Natural killer cell (primary cell): ENCODE results near the gene RBM14. TPM values are rescaled to one million over a fixed set of nuclear protein-coding genes. Genes with fewer than 3 reads are reported as not detected.
A peak's percentile ranks its signal among the peaks of the same experiment; 100 is the strongest.

Experiments
- ATAC-seq, 3 donors: fragments of 150-1000 bp in 2 of 3; fragments of 200-7000 bp in 1 of 3; cut with Tn5 transposase; 1 replicate in 1 of 3; 2 replicates in 2 of 3; pipeline ENCODE4 v1.10.0; 2021; ENCODE audit warnings: mild to moderate bottlenecking in 2 of 3, moderate library complexity in 2 of 3
- DNase-seq, 2 donors: peaks; one replicate each; pipeline versions ENCODE4 v3.0.0 to v3.0.0-alpha.2; 2013 to 2021; ENCODE audit warnings: mixed read lengths in 1 of 2
- H3K27ac ChIP-seq: one replicate; pipeline ENCODE4 v1.5.1; 2013; ENCODE audit warnings: mild to moderate bottlenecking, low read length
- H3K27me3 ChIP-seq: one replicate; pipeline ENCODE4 v1.6.1; 2013; ENCODE audit warnings: low read length; ENCODE audit not compliant: control insufficient read depth, insufficient read depth
- H3K36me3 ChIP-seq: one replicate; pipeline ENCODE4 v1.6.1; 2013; ENCODE audit warnings: low read length; ENCODE audit not compliant: control insufficient read depth, insufficient read depth
- H3K4me1 ChIP-seq: one replicate; pipeline ENCODE4 v1.6.1; 2013; ENCODE audit warnings: low read length; ENCODE audit not compliant: control insufficient read depth, insufficient read depth
- H3K4me3 ChIP-seq: one replicate; pipeline ENCODE4 v1.5.1; 2013; ENCODE audit warnings: low read length
- H3K9me3 ChIP-seq: one replicate; pipeline ENCODE4 v1.6.1; 2013; ENCODE audit warnings: low read length; ENCODE audit not compliant: control insufficient read depth, insufficient read depth
- H3K27ac Mint-ChIP-seq, 2 donors: one replicate each; pipeline ENCODE4 v1.8.0; 2022; ENCODE audit warnings: mild to moderate bottlenecking in 2 of 2, mixed read lengths in 2 of 2, moderate library complexity in 1 of 2
- H3K27me3 Mint-ChIP-seq, 2 donors: one replicate each; pipeline ENCODE4 v1.8.0; 2022; ENCODE audit warnings: low read depth in 2 of 2, mixed read lengths in 2 of 2
- H3K36me3 Mint-ChIP-seq: one replicate; pipeline ENCODE4 v1.8.0; 2022; ENCODE audit warnings: mixed read lengths
- H3K4me1 Mint-ChIP-seq, 2 donors: one replicate each; pipeline ENCODE4 v1.8.0; 2022; ENCODE audit warnings: mixed read lengths in 2 of 2
- H3K4me3 Mint-ChIP-seq: one replicate; pipeline ENCODE4 v1.8.0; 2022; ENCODE audit warnings: mild to moderate bottlenecking, moderate library complexity, mixed read lengths
- H3K9me3 Mint-ChIP-seq, 2 donors: one replicate each; pipeline ENCODE4 v1.8.0; 2022; ENCODE audit warnings: mixed read lengths in 2 of 2
- WGBS: methylation state at CpG from one replicate; pipeline ENCODE4 v1.1.7; 2013; ENCODE audit warnings: missing lambda C conversion rate; ENCODE audit not compliant: insufficient coverage; 5-methylcytosine and 5-hydroxymethylcytosine counted together
- intact Hi-C: fragments of 100-400 bp; cut with micrococcal nuclease; formaldehyde crosslinking; loops from one replicate; pipeline ENCODE4 v1.14.2; 2022
- total RNA-seq, 4 donors: library from RNA; stranded (reverse); fragments of 120-200 nt in 1 of 4; gene quantifications; one replicate each; pipeline versions ENCODE4 v1.2.3 to v1.2.4, GENCODE V29; 2013 to 2022
- TF ChIP-seq, protein P1 (sequence below): fragments of 200-600 bp; IDR thresholded peaks from one replicate; pipeline ENCODE4 v1.8.0; 2022; ENCODE audit warnings: antibody characterized with exemption

Gene RBM14
- total RNA-seq, 3 donors from 2014 or later (not counting 1 experiment from before 2014, with no cell fraction given), result 289 to 325 (median 307) TPM

- Mint-ChIP-seq H3K27me3 (no peaks in the 10 kb centered on the region), H3K9me3 (no peaks in the 10 kb centered on the region), H3K4me3 (peak within 1 kb of the TSS; percentile 100), H3K36me3 (no peaks in the 10 kb centered on the region), H3K27ac (peak within 1 kb of the TSS; percentile 98 to 100), H3K4me1 (peaks cover 31 to 33% of the 10 kb centered on the region in 2 donors)
- Histone ChIP-seq H3K27me3 (no peaks in the 10 kb centered on the region), H3K4me3 (peak within 1 kb of the TSS; percentile 52), H3K9me3 (no peaks in the 10 kb centered on the region), H3K27ac (peak within 1 kb of the TSS; percentile 63), H3K36me3 (no peaks in the 10 kb centered on the region), H3K4me1 (peaks cover 20% of the 10 kb centered on the region)
- TF ChIP-seq, protein P1, sequence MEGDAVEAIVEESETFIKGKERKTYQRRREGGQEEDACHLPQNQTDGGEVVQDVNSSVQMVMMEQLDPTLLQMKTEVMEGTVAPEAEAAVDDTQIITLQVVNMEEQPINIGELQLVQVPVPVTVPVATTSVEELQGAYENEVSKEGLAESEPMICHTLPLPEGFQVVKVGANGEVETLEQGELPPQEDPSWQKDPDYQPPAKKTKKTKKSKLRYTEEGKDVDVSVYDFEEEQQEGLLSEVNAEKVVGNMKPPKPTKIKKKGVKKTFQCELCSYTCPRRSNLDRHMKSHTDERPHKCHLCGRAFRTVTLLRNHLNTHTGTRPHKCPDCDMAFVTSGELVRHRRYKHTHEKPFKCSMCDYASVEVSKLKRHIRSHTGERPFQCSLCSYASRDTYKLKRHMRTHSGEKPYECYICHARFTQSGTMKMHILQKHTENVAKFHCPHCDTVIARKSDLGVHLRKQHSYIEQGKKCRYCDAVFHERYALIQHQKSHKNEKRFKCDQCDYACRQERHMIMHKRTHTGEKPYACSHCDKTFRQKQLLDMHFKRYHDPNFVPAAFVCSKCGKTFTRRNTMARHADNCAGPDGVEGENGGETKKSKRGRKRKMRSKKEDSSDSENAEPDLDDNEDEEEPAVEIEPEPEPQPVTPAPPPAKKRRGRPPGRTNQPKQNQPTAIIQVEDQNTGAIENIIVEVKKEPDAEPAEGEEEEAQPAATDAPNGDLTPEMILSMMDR, result peak; percentile 72
- DNase-seq (peak; percentile 98 to 99), ATAC-seq (peak; percentile 96 to 97 (median 96))
- WGBS, result 18% methylated on average over 68 of the region's 68 CpGs
- intact Hi-C loops, result loop anchor here (1.0 kb wide), 3 partner anchors 24 to 86 kb away; partner anchors contain the start of genes RBM14 and RBM4
These were observed 23.8 kb upstream of the RBM14 start, which contains the start of the genes CCDC87 and CCS for GRCh38 chr11:66592457-66593302. CCDC87 (minus strand) TSS chr11:66593063; CDS start chr11:66593015, 48 bp downstream. CCS (plus strand) TSS chr11:66593185; CDS start chr11:66593262, 77 bp downstream.

DNA sequence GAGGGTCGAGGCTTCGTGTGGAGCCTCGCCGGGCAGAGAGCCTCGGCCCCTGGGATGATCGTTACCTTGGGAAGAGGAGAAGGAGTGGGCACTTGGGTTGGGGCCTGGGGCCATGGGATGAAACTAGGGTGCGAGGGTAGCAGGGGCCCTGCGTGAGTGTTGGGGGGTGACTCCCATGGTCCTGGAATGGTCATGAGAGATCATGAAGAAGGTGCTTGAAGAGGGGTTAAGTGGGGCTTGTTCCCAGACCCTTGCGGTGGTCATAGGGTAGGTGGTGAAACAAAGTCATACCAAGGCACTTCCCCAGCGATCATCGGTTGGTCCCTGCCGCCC, 23.2 kb upstream of the RBM14 start:
- H3K27ac Mint-ChIP-seq, result peak overlapping the region; percentile 98 to 100
- DNase-seq, result no peak
- WGBS, result 5% methylated on average over 12 of the region's 12 CpGs

GRCh38 chr11:66593650-66594049, 22.8 kb upstream of the RBM14 start:
- intact Hi-C loops, result loop anchor here (1.0 kb wide), 3 partner anchors 23 to 85 kb away; partner anchors contain the start of genes RBM14 and RBM4
- Mint-ChIP-seq H3K36me3 (no peaks in the 10 kb centered on the region), H3K9me3 (no peaks in the 10 kb centered on the region), H3K4me1 (peaks cover 31 to 33% of the 10 kb centered on the region in 2 donors), H3K4me3 (peak overlapping the region; percentile 100), H3K27ac (peak overlapping the region; percentile 98 to 100), H3K27me3 (no peaks in the 10 kb centered on the region)
- H3K9me3 ChIP-seq, result no peaks in the 10 kb centered on the region
- DNase-seq (no peak), ATAC-seq (no peak)
- peak overlapping the region; percentile 52 for H3K4me3 ChIP-seq
- H3K4me1 ChIP-seq, result peaks cover 20% of the 10 kb centered on the region
- H3K27me3 ChIP-seq, result no peaks in the 10 kb centered on the region
- H3K27ac ChIP-seq, result peak overlapping the region; percentile 63
- 59% methylated on average over 7 of the region's 7 CpGs for WGBS
- no peaks in the 10 kb centered on the region for H3K36me3 ChIP-seq
- TF ChIP-seq, protein P1, result no peak

More for the DNA sequence above, 23.2 kb upstream of the RBM14 start:
- Histone ChIP-seq H3K4me3 (peak overlapping the region; percentile 52), H3K27me3 (no peaks in the 10 kb centered on the region), H3K36me3 (no peaks in the 10 kb centered on the region), H3K4me1 (peaks cover 20% of the 10 kb centered on the region), H3K9me3 (no peaks in the 10 kb centered on the region), H3K27ac (peak overlapping the region; percentile 63)
- TF ChIP-seq, protein P1, result no peak
- H3K9me3 Mint-ChIP-seq, result no peaks in the 10 kb centered on the region
- ATAC-seq, result peak in 1 of 3 donors; percentile 2
- no peaks in the 10 kb centered on the region for H3K36me3 Mint-ChIP-seq
- intact Hi-C loops, result loop anchor here (1.0 kb wide), 3 partner anchors 23 to 85 kb away; partner anchors contain the start of genes RBM14 and RBM4
- H3K4me3 Mint-ChIP-seq, result peak overlapping the region; percentile 100
- peaks cover 31 to 33% of the 10 kb centered on the region in 2 donors for H3K4me1 Mint-ChIP-seq
- no peaks in the 10 kb centered on the region for H3K27me3 Mint-ChIP-seq
